HG03520 (cell line): ENCODE measurements around the gene PTGER3.

Source experiments
- ATAC-seq: cut with Tn5 transposase; IDR thresholded peaks from one replicate; pipeline ENCODE4 v1.9.1; 2021; ENCODE audit warnings: mild to moderate bottlenecking, moderate library complexity; ENCODE audit not compliant: unreplicated experiment

PTGER3 gene

GRCh38 chr1:71047635-71048607 is at the start of gene PTGER3:
TSS of gene PTGER3 (minus strand) at chr1:71047816. CDS start at chr1:71047577, 239 bp downstream.
- no peak for ATAC-seq

GRCh38 chr1:71094913-71095312 is 47.3 kb upstream of the PTGER3 start:
- no peak for ATAC-seq

- ATAC-seq, result peak; percentile 46
Measured at GRCh38 chr1:71093938-71094337, 46.3 kb upstream of the PTGER3 start.

- no peak for ATAC-seq
Measured at GRCh38 chr1:71089536-71090270, 42.1 kb upstream of the PTGER3 start.

- ATAC-seq, result no peak
Measured at GRCh38 chr1:71088645-71089287, 41.1 kb upstream of the PTGER3 start.

- ATAC-seq, result no peak
Measured at GRCh38 chr1:71087713-71088112, 40.1 kb upstream of the PTGER3 start.

GRCh38 chr1:71087060-71087459 is 39.4 kb upstream of the PTGER3 start:
- no peak for ATAC-seq

- ATAC-seq, result no peak
Measured at GRCh38 chr1:71086331-71086730, 38.7 kb upstream of the PTGER3 start.

- no peak for ATAC-seq
Measured at GRCh38 chr1:71083271-71083670, 35.7 kb upstream of the PTGER3 start.

- no peak for ATAC-seq
Measured at GRCh38 chr1:71081697-71082080, 34.1 kb upstream of the PTGER3 start.

- ATAC-seq, result peak; percentile 99
Measured at GRCh38 chr1:71080739-71081696, 33.4 kb upstream of the PTGER3 start, which contains the start of gene ZRANB2. TSS of gene ZRANB2 (minus strand) at chr1:71081035. CDS start at chr1:71080995, 40 bp downstream.

GRCh38 chr1:71080230-71080738 is 32.7 kb upstream of the PTGER3 start:
- no peak for ATAC-seq

GRCh38 chr1:71074681-71075080 is 27.1 kb upstream of the PTGER3 start:
- no peak for ATAC-seq

GRCh38 chr1:71072273-71072672 is 24.7 kb upstream of the PTGER3 start:
- ATAC-seq, result no peak

- ATAC-seq, result no peak
Measured at GRCh38 chr1:71071720-71072119, 24.1 kb upstream of the PTGER3 start.

- ATAC-seq, result peak; percentile 73
Measured at GRCh38 chr1:71068325-71069240, 21.0 kb upstream of the PTGER3 start.

GRCh38 chr1:71054791-71055190 is 7.2 kb upstream of the PTGER3 start:
- ATAC-seq, result no peak

- ATAC-seq, result no peak
Measured at GRCh38 chr1:71054281-71054731, 6.7 kb upstream of the PTGER3 start.

GRCh38 chr1:71053758-71054157 is 6.1 kb upstream of the PTGER3 start:
- ATAC-seq, result no peak
